HL-60 (cell line): ENCODE measurements around the gene TMBIM6.

Source experiments
- DNase-seq, 2 experiments: peaks; one replicate each; pipeline ENCODE4 v3.0.0-alpha.2; 2010 to 2020; ENCODE audit warnings: low read depth in 1 of 2, low spot score in 1 of 2
- H3K27ac ChIP-seq: fragments of 250-450 bp; sonication (Bioruptor Pico); replicated peaks from 2 replicates; pipeline ENCODE4 v1.5.1; 2020; ENCODE audit warnings: mild to moderate bottlenecking, moderate library complexity
- H3K27me3 ChIP-seq: fragments of 250-450 bp; sonication (Bioruptor Pico); 2 replicates; pipeline ENCODE4 v1.5.1; 2021; ENCODE audit warnings: mild to moderate bottlenecking, moderate library complexity; ENCODE audit not compliant: insufficient read depth, poor library complexity, severe bottlenecking
- H3K4me3 ChIP-seq: replicated peaks from 2 replicates; pipeline ENCODE4 v1.5.1; 2011; ENCODE audit warnings: mild to moderate bottlenecking, control low read depth, low read length; ENCODE audit not compliant: insufficient read depth
- CTCF ChIP-seq: IDR thresholded peaks from one replicate; pipeline ENCODE4 v1.5.1; 2011; ENCODE audit warnings: low read length, control low read depth, inconsistent platforms; ENCODE audit not compliant: insufficient read depth
- GABPA ChIP-seq: IDR thresholded peaks from 2 replicates; pipeline ENCODE4 v1.6.1; 2012; ENCODE audit warnings: low read depth
- POLR2AphosphoS5 ChIP-seq: IDR thresholded peaks from 2 replicates; pipeline ENCODE4 v1.6.1; 2012; ENCODE audit warnings: low read depth
- REST ChIP-seq: IDR thresholded peaks from 2 replicates; pipeline ENCODE4 v1.6.1; 2012; ENCODE audit warnings: low read depth; ENCODE audit not compliant: insufficient replicate concordance
- SPI1 ChIP-seq: IDR thresholded peaks from 2 replicates; pipeline ENCODE4 v1.6.1; 2012; ENCODE audit warnings: low read depth, mild to moderate bottlenecking, borderline replicate concordance

TMBIM6 gene

DNA sequence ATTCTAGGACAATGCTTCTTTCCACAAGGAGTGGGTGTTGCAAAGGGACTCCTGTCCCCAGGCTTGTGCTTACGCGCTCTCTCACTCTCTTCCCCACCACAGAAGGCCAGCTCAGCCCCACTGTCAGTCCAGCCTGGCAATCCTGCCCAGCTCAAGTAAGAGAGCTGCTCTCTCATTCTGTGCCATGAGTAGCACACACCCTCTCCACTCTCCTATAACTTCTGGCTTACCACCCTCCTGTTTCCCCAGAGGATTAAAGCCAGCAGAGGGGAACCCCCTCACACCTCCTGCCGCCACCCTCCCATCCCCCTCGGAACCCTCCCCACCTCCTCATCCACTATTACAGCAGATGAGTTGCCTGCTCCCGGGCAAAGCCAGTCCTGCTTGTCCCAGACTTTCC is 69.8 kb downstream of the TMBIM6 start:
- Histone ChIP-seq H3K4me3 (no peak overlapping the region), H3K27me3 (no peaks in the 10 kb centered on the region), H3K27ac (no peak overlapping the region)
- no peak for TF ChIP-seq CTCF
- DNase-seq, result no peak

DNA sequence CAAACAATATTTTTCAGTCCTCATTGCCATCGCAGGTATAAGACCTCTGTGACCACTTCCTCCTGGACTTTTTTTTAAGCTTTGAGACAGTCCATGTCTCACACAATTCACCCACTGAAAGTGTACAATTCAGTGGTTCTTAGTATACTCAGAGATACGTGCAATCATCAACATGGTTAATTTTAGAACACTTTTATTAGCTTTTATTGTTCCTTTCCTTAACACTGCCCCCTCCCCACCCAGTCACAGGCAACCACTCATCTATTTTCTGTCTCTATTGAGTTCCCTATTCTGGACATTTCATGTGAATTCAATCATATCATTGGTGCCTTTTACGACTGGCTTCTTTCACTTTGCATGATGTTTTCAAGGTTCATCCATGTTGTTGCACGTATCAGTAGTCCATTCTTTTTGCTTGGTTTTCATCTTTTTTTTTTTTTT is 70.6 kb downstream of the TMBIM6 start:
- Histone ChIP-seq H3K27ac (no peak overlapping the region), H3K4me3 (no peak overlapping the region), H3K27me3 (no peaks in the 10 kb centered on the region)
- no peak for TF ChIP-seq REST
- no peak for TF ChIP-seq SPI1
- TF ChIP-seq CTCF, result no peak
- TF ChIP-seq POLR2AphosphoS5, result no peak
- no peak for TF ChIP-seq GABPA
- no peak for DNase-seq

DNA sequence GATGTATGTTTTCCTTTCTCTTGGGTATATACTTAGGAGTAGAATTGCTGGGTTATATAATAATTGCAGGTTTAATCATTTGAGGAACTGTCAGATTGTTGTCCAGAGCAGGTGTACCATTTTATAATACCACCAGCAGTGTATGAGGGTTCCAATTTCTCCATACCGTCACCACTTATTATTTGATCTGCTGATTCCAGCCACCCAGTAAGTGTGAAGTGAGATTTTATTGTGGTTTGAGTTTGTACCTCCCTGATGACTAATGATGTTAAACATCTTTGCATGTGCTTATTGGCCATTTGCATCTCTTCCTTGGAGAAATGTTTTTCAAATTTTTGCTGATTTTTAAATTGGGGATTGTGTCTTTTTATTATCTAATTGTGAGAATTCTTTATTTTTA is 71.8 kb downstream of the TMBIM6 start:
- no peak for DNase-seq
- H3K27me3 ChIP-seq, result no peaks in the 10 kb centered on the region
- H3K27ac ChIP-seq, result no peak overlapping the region
- no peak overlapping the region for H3K4me3 ChIP-seq
- TF ChIP-seq SPI1 (no peak), REST (no peak), CTCF (no peak), GABPA (no peak), POLR2AphosphoS5 (no peak)
